Activated CD4-positive, alpha-beta T cell treated with anti-CD3 and anti-CD28 coated beads, Interleukin-2, Interleukin-4, amounts not matched to agents 100 ng/mL and 50 ng/mL, durations not matched to agents 16 hours and 8 hours (primary cell): ENCODE measurements around the gene OLIG1.

Source experiments
- DNase-seq: peaks from one replicate; pipeline ENCODE4 v3.0.0-alpha.2; 2020; ENCODE audit warnings: low spot score

OLIG1 gene

GRCh38 chr21:33063907-33064622, 5.9 kb upstream of the OLIG1 start:
- no peak for DNase-seq

GRCh38 chr21:33064623-33065390, 5.1 kb upstream of the OLIG1 start:
- no peak for DNase-seq

- no peak for DNase-seq
Observed at GRCh38 chr21:33067043-33067442, 2.9 kb upstream of the OLIG1 start.

GRCh38 chr21:33067457-33067856, 2.5 kb upstream of the OLIG1 start:
- no peak for DNase-seq

GRCh38 chr21:33069243-33069642, 698 bp upstream of the OLIG1 start:
- no peak for DNase-seq

GRCh38 chr21:33069645-33069993, 322 bp upstream of the OLIG1 start:
- DNase-seq, result no peak

- no peak for DNase-seq
Observed at GRCh38 chr21:33070744-33070997, 730 bp downstream of the OLIG1 start.

- DNase-seq, result no peak
Observed at GRCh38 chr21:33070998-33071769, 1.2 kb downstream of the OLIG1 start.

- DNase-seq, result no peak
Observed at GRCh38 chr21:33071770-33072306, 1.9 kb downstream of the OLIG1 start.

- DNase-seq, result no peak
Observed at GRCh38 chr21:33073636-33074035, 3.7 kb downstream of the OLIG1 start.

GRCh38 chr21:33075128-33075527, 5.2 kb downstream of the OLIG1 start:
- no peak for DNase-seq

GRCh38 chr21:33075596-33076195, 5.8 kb downstream of the OLIG1 start:
- DNase-seq, result no peak

- DNase-seq, result no peak
Observed at GRCh38 chr21:33076600-33077329, 6.8 kb downstream of the OLIG1 start.

GRCh38 chr21:33078907-33079582, 9.1 kb downstream of the OLIG1 start:
- DNase-seq, result peak; percentile 48

GRCh38 chr21:33080376-33080775, 10.4 kb downstream of the OLIG1 start:
- DNase-seq, result no peak

GRCh38 chr21:33080776-33081175, 10.8 kb downstream of the OLIG1 start:
- DNase-seq, result no peak

- no peak for DNase-seq
Observed at GRCh38 chr21:33088384-33088783, 18.4 kb downstream of the OLIG1 start.

- no peak for DNase-seq
Observed at GRCh38 chr21:33089395-33090119, 19.6 kb downstream of the OLIG1 start.

- DNase-seq, result no peak
Observed at GRCh38 chr21:33096426-33096825, 26.5 kb downstream of the OLIG1 start.

GRCh38 chr21:33099131-33099530, 29.2 kb downstream of the OLIG1 start:
- DNase-seq, result no peak
